Bronchial epithelial cell (primary cell): Measurements from ENCODE around the gene JPH2. TPM values are rescaled to one million over a fixed set of nuclear protein-coding genes. Genes with fewer than 3 reads are reported as not detected.
"Not testable (repeated sequence)": the region's sequence is repeated elsewhere in the genome, so short reads cannot be mapped to it uniquely, and the experiment has no call there.

Experiments
- DNase-seq: peaks from one replicate; pipeline ENCODE4 v3.0.0-alpha.2; 2010; ENCODE audit warnings: low read depth
- FAIRE-seq: peaks from 2 replicates; lab custom pipeline; 2011; peaks lifted over from hg19 to GRCh38; lab: Jason Lieb, UNC
- H3K27me3 ChIP-seq: 2 replicates; pipeline ENCODE4 v1.5.1; 2011; ENCODE audit warnings: low read length; ENCODE audit not compliant: control insufficient read depth, insufficient read depth
- H3K36me3 ChIP-seq: 2 replicates; pipeline ENCODE4 v1.5.1; 2011; ENCODE audit warnings: low read length; ENCODE audit not compliant: control insufficient read depth, insufficient read depth
- H3K4me3 ChIP-seq: 2 replicates; pipeline ENCODE4 v1.5.1; 2011; ENCODE audit warnings: mild to moderate bottlenecking, low read depth, low read length, control low read depth
- total RNA-seq: library from RNA; depleted of rRNA; stranded (reverse); fragments of >200 nt; gene quantifications from 2 replicates; pipeline ENCODE4 v1.2.1, GENCODE V29; 2014
- TF ChIP-seq, protein P1 (sequence below): IDR thresholded peaks from 2 replicates; pipeline ENCODE4 v1.5.1; 2011; ENCODE audit warnings: mild to moderate bottlenecking, moderate library complexity, low read length, control low read depth, inconsistent platforms; ENCODE audit not compliant: insufficient read depth, severe bottlenecking

Gene JPH2
- total RNA-seq, 1 donor from 2014 or later = under 0.01 TPM

- no peak overlapping the region for H3K4me3 ChIP-seq
- DNase-seq = no peak
- no peak for FAIRE-seq
- no peaks in the 10 kb centered on the region for H3K36me3 ChIP-seq
- TF ChIP-seq, protein P1, sequence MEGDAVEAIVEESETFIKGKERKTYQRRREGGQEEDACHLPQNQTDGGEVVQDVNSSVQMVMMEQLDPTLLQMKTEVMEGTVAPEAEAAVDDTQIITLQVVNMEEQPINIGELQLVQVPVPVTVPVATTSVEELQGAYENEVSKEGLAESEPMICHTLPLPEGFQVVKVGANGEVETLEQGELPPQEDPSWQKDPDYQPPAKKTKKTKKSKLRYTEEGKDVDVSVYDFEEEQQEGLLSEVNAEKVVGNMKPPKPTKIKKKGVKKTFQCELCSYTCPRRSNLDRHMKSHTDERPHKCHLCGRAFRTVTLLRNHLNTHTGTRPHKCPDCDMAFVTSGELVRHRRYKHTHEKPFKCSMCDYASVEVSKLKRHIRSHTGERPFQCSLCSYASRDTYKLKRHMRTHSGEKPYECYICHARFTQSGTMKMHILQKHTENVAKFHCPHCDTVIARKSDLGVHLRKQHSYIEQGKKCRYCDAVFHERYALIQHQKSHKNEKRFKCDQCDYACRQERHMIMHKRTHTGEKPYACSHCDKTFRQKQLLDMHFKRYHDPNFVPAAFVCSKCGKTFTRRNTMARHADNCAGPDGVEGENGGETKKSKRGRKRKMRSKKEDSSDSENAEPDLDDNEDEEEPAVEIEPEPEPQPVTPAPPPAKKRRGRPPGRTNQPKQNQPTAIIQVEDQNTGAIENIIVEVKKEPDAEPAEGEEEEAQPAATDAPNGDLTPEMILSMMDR = no peak
- H3K27me3 ChIP-seq = peaks cover 2% of the 10 kb centered on the region
Measured at GRCh38 chr20:44135012-44135412, 52.0 kb downstream of the JPH2 start.

DNA sequence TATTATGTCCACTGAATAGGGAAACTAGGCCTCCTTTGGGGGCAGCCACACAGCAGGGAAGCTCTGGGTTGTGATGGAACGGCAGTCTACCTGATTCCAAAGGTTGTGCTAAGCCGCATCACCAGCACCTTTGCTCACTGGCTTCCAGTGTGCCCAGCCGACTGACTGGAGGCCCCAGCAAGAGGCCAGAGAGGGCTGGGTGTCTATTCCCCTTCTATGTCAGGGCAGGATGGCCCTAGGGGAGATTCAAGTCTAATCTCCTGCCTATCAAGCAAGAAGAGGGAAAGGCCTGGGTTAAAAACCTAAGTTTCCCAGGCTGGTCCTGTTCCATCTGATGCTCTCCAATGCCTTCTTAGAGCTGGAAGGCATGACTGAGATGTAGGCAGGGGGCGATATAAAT is 53.6 kb downstream of the JPH2 start:
- Histone ChIP-seq H3K27me3 (peaks cover 2% of the 10 kb centered on the region), H3K36me3 (no peaks in the 10 kb centered on the region), H3K4me3 (no peak overlapping the region)
- DNase-seq = no peak
- TF ChIP-seq, protein P1 = no peak
- FAIRE-seq = no peak

GRCh38 chr20:44131704-44132103 is 55.3 kb downstream of the JPH2 start:
- Histone ChIP-seq H3K27me3 (peaks cover 2% of the 10 kb centered on the region), H3K4me3 (no peak overlapping the region), H3K36me3 (no peaks in the 10 kb centered on the region)
- FAIRE-seq (no peak), DNase-seq (no peak)
- TF ChIP-seq, protein P1 = no peak

DNA sequence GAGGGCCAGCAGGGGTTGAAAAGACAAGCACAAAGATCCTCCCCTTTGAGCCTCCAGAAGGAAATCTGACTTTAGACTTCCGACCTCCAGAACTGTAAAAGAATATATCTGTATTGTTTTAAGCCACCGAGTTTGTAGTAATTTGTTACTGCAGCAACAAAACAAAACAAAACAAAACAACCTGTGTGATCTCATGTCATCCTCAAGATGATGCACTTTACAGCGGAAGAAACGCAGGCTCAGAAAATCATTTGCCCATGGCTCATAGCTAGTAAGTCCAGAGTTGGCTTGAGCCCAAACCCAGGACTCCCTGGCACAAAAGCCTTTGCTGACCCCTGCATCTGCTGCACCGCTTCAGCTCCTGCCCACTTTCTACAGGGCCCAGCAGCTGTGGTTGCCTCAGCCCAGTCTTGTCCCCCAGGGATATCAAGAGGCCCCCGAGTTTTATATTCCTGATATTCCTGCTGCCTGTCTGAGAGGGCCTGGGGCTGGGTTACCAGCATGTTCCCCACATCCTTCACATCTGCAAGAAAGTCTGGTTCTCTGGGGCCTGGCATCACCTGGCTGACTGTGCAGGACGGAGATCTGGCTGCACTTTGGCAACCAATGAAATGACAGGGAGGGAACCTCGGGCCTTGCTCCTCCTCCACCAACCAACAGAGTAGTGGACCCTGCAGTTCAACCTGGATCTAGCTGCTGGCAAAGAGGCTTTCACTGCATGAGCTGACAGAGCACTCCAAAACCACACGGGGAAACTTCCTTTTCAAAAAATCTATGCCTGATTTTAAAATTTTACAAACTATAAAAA is 56.9 kb downstream of the JPH2 start:
- DNase-seq (no peak), FAIRE-seq (no peak)
- TF ChIP-seq, protein P1 = no peak

DNA sequence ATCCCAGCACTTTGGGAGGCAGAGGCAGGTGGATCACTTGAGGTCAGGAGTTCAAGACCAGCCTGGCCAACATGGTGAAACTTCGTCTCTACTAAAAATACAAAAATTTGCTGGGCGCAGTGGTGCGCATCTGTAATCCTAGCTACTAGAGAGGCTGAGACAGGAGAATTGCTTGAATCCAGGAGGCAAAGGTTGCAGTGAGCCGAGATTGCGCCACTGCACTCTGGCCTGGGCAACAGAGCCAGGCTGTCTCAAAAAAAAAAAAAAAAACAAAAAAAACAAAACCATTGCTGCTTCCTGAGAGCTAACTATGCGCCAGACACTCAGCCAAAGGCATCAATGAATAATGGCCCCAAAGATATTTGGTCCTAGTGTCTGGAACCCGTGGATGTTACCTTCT is 57.7 kb downstream of the JPH2 start:
- not testable (repeated sequence) for FAIRE-seq, H3K27me3 ChIP-seq, H3K36me3 ChIP-seq, DNase-seq, H3K4me3 ChIP-seq

More for the DNA sequence above, 56.9 kb downstream of the JPH2 start:
- Histone ChIP-seq H3K27me3 (peaks cover 2% of the 10 kb centered on the region), H3K4me3 (no peak overlapping the region), H3K36me3 (no peaks in the 10 kb centered on the region)

DNA sequence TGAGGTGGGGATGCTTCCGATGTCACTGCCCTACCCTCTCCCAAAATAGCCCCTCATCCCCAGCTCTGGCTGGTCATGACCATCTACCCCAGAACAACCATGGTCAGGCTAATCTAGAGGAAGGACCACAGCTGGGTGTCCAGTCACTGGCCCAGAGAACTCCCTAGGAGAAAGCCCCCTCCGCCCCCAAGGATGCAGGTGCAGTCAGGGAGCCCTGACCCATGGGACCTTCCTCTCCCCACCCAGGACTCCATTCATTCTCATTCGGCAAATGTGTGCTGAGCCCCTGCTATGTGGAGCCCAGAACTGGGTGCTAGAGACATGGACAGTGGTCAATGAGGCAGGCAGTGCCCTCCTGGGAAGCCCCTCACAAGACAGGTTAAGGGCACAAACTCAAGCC is 60.5 kb downstream of the JPH2 start:
- peaks cover 3% of the 10 kb centered on the region for H3K27me3 ChIP-seq
- H3K36me3 ChIP-seq = no peaks in the 10 kb centered on the region
- FAIRE-seq (no peak), DNase-seq (no peak)
- no peak overlapping the region for H3K4me3 ChIP-seq
- TF ChIP-seq, protein P1 = no peak
